T47D (cell line): ENCODE measurements around the gene KCNK16.
"Not testable (repeated sequence)": the region's sequence is repeated elsewhere in the genome, so short reads cannot be mapped to it uniquely, and the experiment has no call there.

ENCODE experiments used
- DNase-seq, 2 experiments: peaks; one replicate each; pipeline versions ENCODE4 v3.0.0 to v3.0.0-alpha.2; 2011 to 2012; ENCODE audit warnings: low read depth in 1 of 2, low spot score in 1 of 2
- JUND ChIP-seq: IDR thresholded peaks from 2 replicates; pipeline ENCODE4 v1.6.1; 2012; ENCODE audit warnings: low read depth
- in situ Hi-C: cut with HindIII; loops from 2 replicates; pipeline ENCODE4 v1.10.0; 2016; ENCODE audit warnings: low sequenced_read_pairs, low pct_unique_long_range_greater_than_20kb

Gene KCNK16

DNA sequence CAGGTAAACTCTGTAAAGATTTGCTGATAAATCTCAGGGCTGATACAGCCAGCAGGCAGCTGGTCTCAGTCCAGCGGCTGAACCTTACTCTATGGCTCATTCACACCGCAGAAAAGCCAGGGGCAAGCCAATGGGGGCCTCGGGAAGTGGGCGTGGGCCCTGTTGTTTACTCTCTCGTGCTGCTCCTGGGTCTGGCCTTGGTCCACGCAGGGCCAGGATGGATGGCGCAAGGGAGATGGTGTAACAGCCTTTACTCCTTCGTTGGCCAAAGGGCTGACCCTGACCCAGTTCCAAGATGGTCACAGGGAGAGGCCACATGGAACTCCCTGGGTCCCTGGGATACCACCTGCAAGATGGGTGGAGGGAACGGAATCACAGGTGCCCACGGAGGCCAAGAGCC is 24.4 kb downstream of the KCNK16 start:
- no peak for DNase-seq
- in situ Hi-C loops, result no loop called here
- no peak for TF ChIP-seq JUND

DNA sequence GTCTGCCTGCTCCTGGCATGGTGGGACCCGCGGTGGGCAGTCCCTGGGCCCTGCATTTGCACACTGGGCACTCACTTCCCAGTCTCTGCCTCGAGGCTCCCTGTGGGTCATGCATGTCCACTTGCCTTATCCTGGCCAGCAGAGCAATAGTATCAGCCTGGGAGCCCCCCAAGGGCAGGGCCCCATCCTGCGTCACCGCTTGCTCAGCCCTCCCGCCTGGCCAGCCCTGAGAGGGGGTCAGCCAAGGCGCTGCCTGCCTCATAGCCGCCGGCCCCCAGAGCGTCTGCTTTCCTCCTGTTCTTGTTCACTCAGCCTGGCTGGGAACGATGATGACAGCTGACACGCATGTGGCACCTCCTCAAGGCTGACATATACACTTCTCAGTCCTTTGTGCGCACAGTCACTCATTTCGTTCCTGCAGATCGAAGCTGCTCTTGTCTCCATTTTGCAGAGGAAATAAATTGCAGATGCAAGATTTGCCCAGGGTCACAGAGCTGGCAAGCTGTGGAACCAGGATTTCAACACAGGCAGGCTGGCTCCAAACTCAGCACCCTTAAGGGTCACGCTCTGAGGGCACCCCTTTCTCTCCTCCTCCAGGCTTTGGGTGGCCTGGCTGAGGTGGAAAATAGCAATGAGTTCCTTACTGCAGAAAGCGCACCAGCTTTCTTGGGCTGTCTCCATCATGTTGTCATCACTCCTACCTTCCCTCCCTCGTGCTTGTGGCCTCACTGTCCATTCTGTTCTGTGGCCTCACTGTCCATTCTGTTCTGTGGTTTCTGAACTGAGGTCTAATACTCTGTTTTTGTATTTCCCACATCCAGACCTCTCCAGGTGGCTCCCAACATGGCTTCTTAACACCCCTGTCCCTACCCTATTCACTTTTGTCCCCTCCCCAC is 25.5 kb downstream of the KCNK16 start:
- no peak for DNase-seq
- TF ChIP-seq JUND, result no peak
- in situ Hi-C loops, result no loop called here

DNA sequence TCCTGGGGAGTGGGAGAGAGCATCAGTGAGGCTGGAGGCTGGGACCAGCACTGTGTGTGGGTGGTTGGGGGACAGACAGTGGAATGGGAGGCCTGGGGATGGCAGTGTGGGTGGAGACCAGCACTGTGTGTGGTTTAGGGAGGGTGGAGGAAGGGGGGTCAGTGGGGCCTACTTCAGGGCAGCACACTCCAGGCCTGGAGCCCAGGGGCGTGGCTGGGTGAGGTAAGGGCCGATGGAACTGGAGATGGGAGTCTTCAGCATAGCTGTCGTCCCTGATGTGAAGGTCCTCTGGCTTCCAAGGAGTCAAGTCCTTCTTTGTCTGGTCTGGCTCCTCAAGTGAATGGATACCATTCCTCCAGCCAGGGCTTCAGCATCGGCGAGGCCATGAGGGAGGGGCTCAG is 26.9 kb downstream of the KCNK16 start:
- in situ Hi-C loops, result no loop called here
- no peak for DNase-seq
- no peak for TF ChIP-seq JUND

DNA sequence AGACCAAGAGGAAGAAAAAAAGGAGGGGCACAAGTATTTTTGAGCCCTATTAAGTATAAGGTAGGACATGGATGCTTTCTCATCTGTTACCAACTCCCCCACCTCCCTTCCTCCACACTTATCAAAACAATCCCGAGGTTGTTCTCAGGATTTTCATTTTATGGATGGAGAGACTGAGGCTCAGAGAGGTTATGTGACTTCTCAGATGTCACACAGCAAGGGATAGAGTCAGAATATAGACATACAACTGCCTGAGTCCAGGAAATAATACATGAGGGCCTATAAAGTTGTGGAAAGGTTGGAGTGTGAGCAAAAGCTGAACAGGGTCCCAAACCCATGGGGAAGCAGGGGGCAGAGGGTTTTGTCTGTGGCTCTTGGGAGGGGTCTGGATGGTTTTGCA is 27.6 kb downstream of the KCNK16 start:
- DNase-seq, result no peak
- TF ChIP-seq JUND, result no peak
- in situ Hi-C loops, result no loop called here

DNA sequence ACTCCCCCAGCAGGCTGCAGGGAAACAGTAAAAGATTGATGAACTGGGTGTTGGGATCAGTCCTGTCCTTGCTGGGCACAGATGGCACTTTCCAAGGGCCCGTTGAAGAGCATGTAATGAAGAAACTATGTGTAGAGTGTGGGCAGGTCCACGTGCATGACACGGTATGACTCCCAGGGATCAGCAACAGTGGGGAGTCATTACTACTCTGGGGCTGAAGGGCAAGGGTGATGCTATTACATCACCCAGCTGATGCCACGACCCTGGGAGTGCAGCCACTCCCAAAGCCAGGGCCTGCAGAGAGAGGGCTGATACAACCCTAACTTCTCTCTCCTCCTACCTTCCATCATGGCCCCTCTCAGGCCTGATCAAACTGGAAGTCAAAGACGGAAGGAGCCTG is 28.4 kb downstream of the KCNK16 start:
- no peak for DNase-seq
- no peak for TF ChIP-seq JUND
- in situ Hi-C loops, result no loop called here

DNA sequence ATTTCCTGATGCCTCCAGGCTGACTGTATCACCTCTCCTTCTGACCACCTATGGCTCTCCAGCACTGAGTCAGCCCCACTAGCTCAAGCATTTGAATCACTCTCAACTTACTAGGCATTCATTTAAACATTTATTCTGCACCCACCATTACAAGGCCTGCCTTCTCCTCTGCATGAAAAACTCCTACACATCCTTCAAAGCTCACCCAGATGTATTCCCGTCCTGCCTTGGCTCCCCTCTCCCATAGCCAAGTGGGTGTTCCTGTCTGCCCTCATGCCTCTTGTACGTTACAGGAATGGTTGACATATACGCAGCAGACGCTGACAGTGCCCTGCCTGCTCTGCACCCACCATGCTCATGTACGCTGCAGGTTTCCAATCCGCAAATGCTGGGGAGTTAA is 29.9 kb downstream of the KCNK16 start:
- TF ChIP-seq JUND, result no peak
- DNase-seq, result no peak
- in situ Hi-C loops, result no loop called here

DNA sequence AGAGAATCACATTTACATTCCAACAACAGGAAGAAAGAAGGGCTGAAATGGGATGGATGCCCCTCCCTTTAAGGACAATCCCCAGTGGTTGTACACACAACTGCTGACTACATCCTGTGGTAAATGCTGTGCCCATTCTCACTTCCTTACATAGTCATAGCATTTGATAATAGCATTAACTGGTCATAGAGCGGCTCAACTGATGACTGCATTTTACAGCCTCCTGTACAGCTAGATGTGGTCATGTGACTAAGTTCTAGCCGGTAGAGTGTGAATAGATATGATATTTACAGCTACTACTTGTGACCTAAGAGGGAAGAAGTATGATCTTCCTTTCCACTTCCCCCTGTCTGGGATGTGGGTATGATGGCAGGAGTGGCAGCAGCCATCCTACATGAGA is 33.0 kb downstream of the KCNK16 start:
- no peak for DNase-seq
- in situ Hi-C loops, result no loop called here
- no peak for TF ChIP-seq JUND

DNA sequence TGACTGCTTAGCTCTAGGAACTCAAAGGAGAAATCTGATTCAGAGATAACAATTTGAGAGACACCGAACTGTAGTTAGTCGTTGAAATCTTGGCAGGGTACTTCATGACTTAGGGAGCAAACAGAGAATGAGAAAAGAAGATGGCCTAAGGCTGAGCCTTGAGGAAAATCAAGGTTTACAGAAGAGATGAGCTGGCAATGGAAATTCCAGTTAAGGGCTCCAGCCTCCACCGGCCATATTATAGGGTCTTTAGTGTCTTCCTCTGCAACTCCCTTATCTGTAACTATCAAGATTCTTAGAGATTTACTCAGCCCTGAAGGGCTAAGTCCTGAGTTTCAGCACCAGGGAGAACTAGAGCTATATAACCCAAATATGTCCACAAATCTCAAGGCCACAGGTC is 34.9 kb downstream of the KCNK16 start:
- no peak for DNase-seq
- in situ Hi-C loops, result no loop called here
- no peak for TF ChIP-seq JUND

DNA sequence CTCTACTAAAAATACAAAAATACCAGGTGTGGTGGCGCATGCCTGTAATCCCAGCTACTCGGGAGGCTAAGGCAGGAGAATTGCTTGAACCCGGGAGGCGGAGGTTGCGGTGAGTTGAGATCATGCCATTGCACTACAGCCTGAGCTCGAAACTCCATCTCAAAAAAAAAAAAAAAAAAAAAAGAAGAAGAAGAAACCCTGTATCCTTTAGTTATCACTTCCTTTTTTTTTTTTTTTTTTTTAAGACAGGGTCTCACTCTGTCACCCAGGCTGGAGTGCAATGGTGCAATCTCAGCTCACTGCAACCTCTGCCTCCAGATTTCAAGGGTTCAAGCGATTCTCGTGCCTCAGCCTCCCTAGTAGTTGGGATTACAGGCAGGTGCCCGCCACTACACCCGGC is 35.9 kb downstream of the KCNK16 start:
- in situ Hi-C loops, DNase-seq: not testable (repeated sequence)

DNA sequence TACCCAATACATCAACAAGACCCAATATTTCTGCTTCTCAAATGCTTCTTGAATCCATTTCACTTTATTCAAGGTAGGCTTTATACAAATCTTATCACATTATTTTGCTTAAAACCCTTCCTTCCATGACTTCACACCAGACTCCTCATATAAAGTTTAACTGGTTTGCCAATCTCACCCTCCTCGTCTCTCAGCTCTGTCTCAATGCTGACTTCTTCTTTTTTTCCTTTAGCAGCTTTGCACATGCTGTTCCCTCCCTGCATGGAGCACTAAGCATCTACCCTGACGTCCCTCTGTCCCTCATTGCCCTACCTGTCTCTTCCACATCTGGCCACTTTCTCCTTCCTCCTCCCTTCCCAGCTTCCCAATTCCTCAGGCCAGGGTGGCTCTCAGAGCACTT is 39.7 kb downstream of the KCNK16 start:
- in situ Hi-C loops, result no loop called here
- TF ChIP-seq JUND, result no peak
- DNase-seq, result no peak

DNA sequence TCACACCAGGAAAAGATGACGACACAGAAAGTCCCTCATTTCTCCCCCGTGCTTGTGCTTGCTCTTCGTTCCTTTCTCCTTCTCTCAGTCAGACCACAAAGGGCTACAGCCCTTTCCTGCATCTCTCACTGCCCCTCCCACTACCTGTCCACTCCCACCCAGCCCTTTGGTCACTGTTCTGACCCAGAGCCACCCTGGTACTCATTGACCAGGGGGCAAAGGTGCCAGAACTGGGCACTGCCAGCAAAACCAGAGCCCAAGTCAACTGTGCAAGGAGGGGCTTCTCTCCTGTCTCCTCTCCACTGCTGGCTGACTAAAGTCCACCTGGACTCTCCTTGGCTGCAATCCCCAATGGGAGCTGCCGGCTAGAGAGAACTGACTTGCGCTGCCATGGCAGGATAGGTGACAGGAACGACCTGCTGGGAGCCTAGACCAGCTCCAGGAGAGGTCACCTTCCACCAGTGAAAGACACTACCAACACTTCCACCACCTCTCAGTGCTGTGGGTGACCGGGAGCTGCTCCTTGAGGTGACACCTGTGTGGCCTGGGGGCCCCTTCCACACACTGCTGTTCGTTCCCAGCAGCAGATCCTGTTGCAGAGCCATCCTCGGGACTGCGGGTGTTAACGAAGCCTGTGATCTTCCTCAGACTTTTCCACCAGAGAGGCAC is 41.1 kb downstream of the KCNK16 start:
- DNase-seq, result no peak
- TF ChIP-seq JUND, result no peak
- in situ Hi-C loops, result no loop called here

DNA sequence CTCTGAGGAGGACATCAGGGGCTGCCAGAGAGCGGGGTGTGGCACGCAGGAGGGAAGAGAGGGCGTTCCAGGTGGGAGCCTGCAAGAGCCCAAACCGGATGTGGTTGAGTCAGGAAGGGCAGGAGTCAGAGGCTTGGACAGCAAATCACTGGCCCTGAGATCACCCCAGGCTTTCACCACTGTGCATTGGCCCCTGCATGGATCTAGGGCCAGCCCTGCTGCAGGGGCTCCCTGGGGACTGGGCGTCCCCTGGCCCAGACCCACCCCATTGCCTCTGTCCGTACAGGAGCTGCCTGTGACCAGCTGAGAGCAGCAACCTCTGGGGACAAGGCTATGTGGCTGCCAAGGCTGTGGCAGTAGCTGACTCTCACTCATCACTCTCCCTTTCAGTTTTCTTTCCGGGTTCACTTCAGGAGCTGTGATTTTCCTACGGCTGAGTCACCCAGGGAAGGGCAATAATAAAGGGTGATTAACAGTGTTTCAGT is 42.2 kb downstream of the KCNK16 start:
- no peak for TF ChIP-seq JUND
- DNase-seq, result peak in 1 of 2 experiments; percentile 57
- in situ Hi-C loops, result no loop called here

DNA sequence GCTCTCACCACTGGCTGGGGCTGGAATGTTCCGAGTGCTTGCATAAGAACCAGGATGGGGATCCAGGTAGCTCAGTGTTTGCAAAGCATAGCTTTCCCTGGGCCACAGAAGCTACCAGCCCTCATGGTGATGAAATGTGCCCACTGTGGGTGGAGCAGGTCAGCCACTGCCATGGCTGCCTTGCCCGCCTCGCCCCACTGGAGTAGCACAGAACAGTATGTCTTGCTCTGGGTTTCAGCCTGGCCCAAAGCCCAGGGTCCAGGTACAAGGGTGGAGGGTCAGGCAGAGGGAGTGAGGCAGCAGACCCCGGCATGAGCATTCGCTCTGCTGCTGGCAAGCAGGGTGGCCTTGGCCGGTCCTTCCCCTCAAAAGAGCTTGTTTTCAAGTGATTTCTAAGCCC is 43.0 kb downstream of the KCNK16 start:
- in situ Hi-C loops, result no loop called here

More for the DNA sequence above, 43.0 kb downstream of the KCNK16 start:
- no peak for DNase-seq
- TF ChIP-seq JUND, result no peak
